Heart left ventricle (tissue), 16 donors: ENCODE results near the gene RPL13. TPM values are rescaled to one million over a fixed set of nuclear protein-coding genes. Genes with fewer than 3 reads are reported as not detected.
A peak's percentile ranks its signal among the peaks of the same experiment; 100 is the strongest.

ENCODE experiments used
- ATAC-seq, 4 donors: fragments of 200-7000 bp; cut with Tn5 transposase; one replicate each; pipeline ENCODE4 v1.9.1; 2020 to 2022; ENCODE audit warnings: moderate library complexity in 4 of 4, mild to moderate bottlenecking in 3 of 4, moderate number of reproducible peaks in 1 of 4
- DNase-seq, 5 donors: peaks; one replicate each; pipeline ENCODE4 v3.0.0-alpha.2; 2020
- H3K27ac ChIP-seq, 12 donors: fragments of 200-600 bp; sonication (generic) in 4 of 12; one replicate each; pipeline versions ENCODE4 v1.5.0 to v1.8.0; 2016 to 2022; ENCODE audit warnings: mild to moderate bottlenecking in 2 of 12
- H3K27me3 ChIP-seq, 9 donors: fragments of 200-600 bp; sonication (generic) in 2 of 9; one replicate each; pipeline versions ENCODE4 v1.5.1 to v1.8.0; 2016 to 2022; ENCODE audit warnings: mild to moderate bottlenecking in 3 of 9
- H3K36me3 ChIP-seq, 9 donors: fragments of 200-600 bp; sonication (generic) in 2 of 9; one replicate each; pipeline versions ENCODE4 v1.5.0 to v1.8.0; 2018 to 2022; ENCODE audit warnings: mild to moderate bottlenecking in 2 of 9
- H3K4me1 ChIP-seq, 12 donors: fragments of 200-600 bp; sonication (generic) in 4 of 12; one replicate each; pipeline versions ENCODE4 v1.5.0 to v1.8.0; 2016 to 2022; ENCODE audit warnings: mild to moderate bottlenecking in 3 of 12
- H3K4me3 ChIP-seq, 12 donors: fragments of 200-600 bp; sonication (generic) in 4 of 12; one replicate each; pipeline versions ENCODE4 v1.5.0 to v1.8.0; 2017 to 2022; ENCODE audit warnings: mild to moderate bottlenecking in 9 of 12, moderate library complexity in 4 of 12
- H3K9me3 ChIP-seq, 12 donors: fragments of 200-600 bp; sonication (generic) in 4 of 12; one replicate each; pipeline versions ENCODE4 v1.5.0 to v1.8.0; 2016 to 2022; ENCODE audit warnings: mild to moderate bottlenecking in 1 of 12
- POLR2A ChIP-seq, 2 donors: fragments of 450-650 bp; IDR thresholded peaks; one replicate each; pipeline ENCODE4 v1.6.1; 2017; ENCODE audit warnings: antibody characterized with exemption in 2 of 2, mild to moderate bottlenecking in 2 of 2, moderate library complexity in 2 of 2
- WGBS, 4 donors: extraction: QIAGEN DNeasy Blood & Tissue Kit in 2 of 4; methylation state at CpG; one replicate each; pipeline versions ENCODE4 v1.1.5 to v1.1.7; 2013 to 2018; 5-methylcytosine and 5-hydroxymethylcytosine counted together
- intact Hi-C, 10 donors: fragments of 100-400 bp; cut with DNase I; formaldehyde crosslinking; loops; one replicate each; pipeline versions ENCODE4 v1.11.1 to v1.14.2; 2022
- polyA plus RNA-seq, 2 donors: library from polyadenylated mRNA; stranded (reverse); fragments of 200-250 nt; gene quantifications; one replicate each; pipeline ENCODE4 v1.2.3, GENCODE V29; 2013
- total RNA-seq, 9 donors: library from RNA; depleted of rRNA in 2 of 9; stranded (reverse); fragments of >200 nt in 2 of 9; fragmentation: NEBNext Ultra II Directional in 3 of 9; extraction: Animal tissue kit (Norgen Biotek cat#: 25700) in 3 of 9; gene quantifications; one replicate each; pipeline versions ENCODE4 v1.1.0 to v1.2.4, GENCODE V29; 2016 to 2023
- TF ChIP-seq, protein P1 (sequence below), 12 donors: fragments of 200-600 bp; sonication (generic) in 4 of 12; IDR thresholded peaks; one replicate each; pipeline versions ENCODE4 v1.5.0 to v1.8.0; 2018 to 2022; ENCODE audit warnings: antibody characterized with exemption in 12 of 12, mild to moderate bottlenecking in 5 of 12
- donor health status: ischemic (EF 13 %, LVEDD 7.1; RV severe dilation, severe dysfunction).
- donor health status: healthy with polysubstance abuse.
- donor health status: DM: no; HTN: yes; CAD: no.
- donor health status: DM: no; HTN: no; CAD: no.
- donor health status: ischemic (EF 25% LVEDD 6.9; RV normal size, moderate dysfunction).
- donor health status: ischemic (EF 25% LVEDD 5.7; RV mildly dilated, moderate dysfunction).
- donor health status: healthy.
- donor health status: DM: yes; HTN: yes; CAD: no.
- donor health status: ischemic (EF 35%, LVEDD 5.7; RV mildly dilated, moderate dysfunction).
- donor health status: nonischemic (EF 11% LVEDD 7.7; RV severe dilation, severe dysfunction).
- donor health status: DM: yes; HTN: yes; CAD: no.
- donor health status: PGD.
- donor health status: ischemic (EF 29% LVEDD 5.4; RV normal size, mild dysfunction).
- donor health status: nonischemic (EF 23%, LVEDD 6.1; RV moderate dilation, normal function).

RPL13 gene
- total and polyA plus RNA-seq, 11 donors = 701 to 5,500 (median 1,282) TPM

DNA sequence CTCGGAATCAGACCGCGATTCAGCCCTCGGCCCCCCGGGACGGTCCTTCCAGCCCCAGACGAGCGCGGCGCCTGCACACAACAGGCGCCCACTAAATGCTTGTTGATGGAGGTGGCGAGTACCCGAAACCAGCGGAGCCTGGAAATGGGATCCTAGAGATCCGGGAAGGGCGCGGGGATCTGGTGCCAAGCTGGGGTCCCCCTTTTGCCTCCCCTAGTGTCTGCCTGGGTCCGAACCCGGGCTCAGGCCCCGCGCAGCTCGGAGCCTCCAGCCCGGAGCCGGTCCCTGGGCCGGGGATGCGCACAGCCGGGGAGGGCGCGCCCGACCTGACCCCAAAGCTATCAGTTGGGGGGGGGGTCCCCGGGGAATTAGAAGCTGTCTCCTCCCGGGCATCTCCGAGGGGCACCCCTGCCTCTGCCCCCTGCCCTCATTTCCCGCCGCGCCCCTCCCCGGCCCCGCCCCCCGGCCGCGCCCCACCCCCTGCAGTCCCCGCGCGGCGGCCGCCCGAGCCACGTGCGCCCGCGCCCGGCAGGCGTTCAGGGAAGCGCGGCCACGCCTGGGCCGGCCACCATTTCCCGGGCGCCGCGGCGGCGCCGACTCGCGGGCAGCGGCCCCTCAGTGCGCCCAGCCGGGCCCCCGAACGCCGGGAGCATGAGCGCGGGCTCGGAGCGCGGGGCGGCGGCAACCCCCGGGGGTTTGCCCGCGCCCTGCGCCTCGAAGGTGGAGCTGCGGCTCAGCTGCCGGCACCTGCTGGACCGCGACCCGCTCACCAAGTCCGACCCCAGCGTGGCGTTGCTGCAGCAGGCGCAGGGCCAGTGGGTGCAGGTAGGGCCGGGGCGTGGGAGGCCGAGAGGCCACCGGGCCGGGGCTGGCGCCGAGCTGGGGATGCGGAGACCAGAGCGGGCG, 15.0 kb downstream of the RPL13 start, which contains the start of gene CPNE7:
TSS of gene CPNE7 (plus strand) at position 512 of the 906 bp plus-strand sequence. CDS start at position 652, 140 bp downstream.
- TF ChIP-seq, protein P1, sequence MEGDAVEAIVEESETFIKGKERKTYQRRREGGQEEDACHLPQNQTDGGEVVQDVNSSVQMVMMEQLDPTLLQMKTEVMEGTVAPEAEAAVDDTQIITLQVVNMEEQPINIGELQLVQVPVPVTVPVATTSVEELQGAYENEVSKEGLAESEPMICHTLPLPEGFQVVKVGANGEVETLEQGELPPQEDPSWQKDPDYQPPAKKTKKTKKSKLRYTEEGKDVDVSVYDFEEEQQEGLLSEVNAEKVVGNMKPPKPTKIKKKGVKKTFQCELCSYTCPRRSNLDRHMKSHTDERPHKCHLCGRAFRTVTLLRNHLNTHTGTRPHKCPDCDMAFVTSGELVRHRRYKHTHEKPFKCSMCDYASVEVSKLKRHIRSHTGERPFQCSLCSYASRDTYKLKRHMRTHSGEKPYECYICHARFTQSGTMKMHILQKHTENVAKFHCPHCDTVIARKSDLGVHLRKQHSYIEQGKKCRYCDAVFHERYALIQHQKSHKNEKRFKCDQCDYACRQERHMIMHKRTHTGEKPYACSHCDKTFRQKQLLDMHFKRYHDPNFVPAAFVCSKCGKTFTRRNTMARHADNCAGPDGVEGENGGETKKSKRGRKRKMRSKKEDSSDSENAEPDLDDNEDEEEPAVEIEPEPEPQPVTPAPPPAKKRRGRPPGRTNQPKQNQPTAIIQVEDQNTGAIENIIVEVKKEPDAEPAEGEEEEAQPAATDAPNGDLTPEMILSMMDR (IDR thresholded peaks at IDR 0.05) = no peak
- no peak for TF ChIP-seq POLR2A (IDR thresholded peaks at IDR 0.05)
- Histone ChIP-seq H3K4me1 (peaks cover 4 to 27% (median 14%) of the 10 kb centered on the region in 12 donors), H3K27me3 (peaks cover 23 to 62% (median 33%) of the 10 kb centered on the region in 9 donors), H3K4me3 (peak within 1 kb of the TSS; percentile 13 to 48 (median 34)), H3K27ac (no peak within 1 kb of the TSS), H3K36me3 (no peaks in the 10 kb centered on the region), H3K9me3 (no peaks in the 10 kb centered on the region)
- 1 to 5% (median 2%) methylated on average over 14 to 103 of the region's 103 CpGs for WGBS, 4 donors
- intact Hi-C loops = loop anchor here in 3 of 10 donors (2.0 to 10.0 kb wide), 2 partner anchors 65 to 69 kb away; no protein-coding TSS in a partner anchor
- no peak for DNase-seq
- ATAC-seq = peak in 1 of 4 donors; percentile 20

DNA sequence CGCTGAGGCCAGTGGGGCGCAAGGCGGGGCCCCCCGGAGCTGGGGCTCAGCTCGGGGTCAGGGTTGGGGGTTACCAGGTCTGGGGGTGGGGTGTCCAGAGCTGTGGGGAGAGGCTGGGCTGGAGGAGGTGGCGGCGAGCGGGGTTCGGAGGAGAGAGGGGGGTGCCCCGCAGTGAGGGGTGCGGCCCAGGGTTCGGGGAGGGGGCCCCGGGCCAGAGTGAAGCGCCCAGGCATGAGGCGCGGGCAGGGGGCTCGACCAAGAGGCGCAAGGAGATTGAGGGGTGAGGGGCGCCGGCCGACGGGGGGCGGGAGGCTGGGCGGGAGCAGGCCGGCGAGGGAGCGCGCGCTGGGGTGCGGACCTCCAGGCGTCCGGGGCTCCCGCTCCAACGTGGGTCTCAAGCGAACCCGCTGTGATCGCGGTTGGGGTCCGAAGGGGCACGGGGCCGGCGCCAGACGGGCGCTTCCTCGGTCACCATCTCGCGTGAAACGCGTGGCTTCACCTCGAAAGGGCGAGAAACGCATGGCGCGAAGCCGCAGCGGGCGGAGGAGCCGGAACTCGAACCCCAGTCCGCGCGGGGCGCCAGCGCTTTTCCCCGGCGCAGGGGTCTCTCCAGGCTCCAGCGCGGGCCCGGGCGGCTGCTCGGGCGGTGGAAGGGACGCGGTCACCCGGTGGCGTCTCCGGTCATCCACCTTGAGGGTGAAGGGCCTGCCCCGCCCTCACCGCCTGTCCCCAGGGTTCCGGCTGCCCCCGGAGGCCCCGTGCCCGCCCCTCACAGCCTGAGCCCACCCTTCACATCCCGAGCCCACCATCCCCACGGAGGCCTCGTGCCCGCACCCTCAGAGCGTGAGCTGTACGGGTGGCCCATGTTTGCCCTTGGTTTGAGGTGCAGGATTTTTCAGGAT, 15.9 kb downstream of the RPL13 start:
- no peaks in the 10 kb centered on the region for H3K36me3 ChIP-seq
- peaks cover 4 to 27% (median 14%) of the 10 kb centered on the region in 12 donors for H3K4me1 ChIP-seq
- H3K4me3 ChIP-seq = peak overlapping the region in 4 of 12 donors; percentile 19 to 45 (median 32)
- H3K9me3 ChIP-seq = no peaks in the 10 kb centered on the region
- intact Hi-C loops = loop anchor here in 1 of 10 donors (10.0 kb wide), 1 partner anchor 68 kb away; no protein-coding TSS in a partner anchor
- 12 to 19% (median 15%) methylated on average over 45 to 89 of the region's 89 CpGs for WGBS, 4 donors
- ATAC-seq = no peak
- no peak for DNase-seq
- no peak for TF ChIP-seq POLR2A (IDR thresholded peaks at IDR 0.05)
- TF ChIP-seq, protein P1 (IDR thresholded peaks at IDR 0.05) = no peak
- H3K27me3 ChIP-seq = peaks cover 23 to 59% (median 33%) of the 10 kb centered on the region in 9 donors
- no peak overlapping the region for H3K27ac ChIP-seq

DNA sequence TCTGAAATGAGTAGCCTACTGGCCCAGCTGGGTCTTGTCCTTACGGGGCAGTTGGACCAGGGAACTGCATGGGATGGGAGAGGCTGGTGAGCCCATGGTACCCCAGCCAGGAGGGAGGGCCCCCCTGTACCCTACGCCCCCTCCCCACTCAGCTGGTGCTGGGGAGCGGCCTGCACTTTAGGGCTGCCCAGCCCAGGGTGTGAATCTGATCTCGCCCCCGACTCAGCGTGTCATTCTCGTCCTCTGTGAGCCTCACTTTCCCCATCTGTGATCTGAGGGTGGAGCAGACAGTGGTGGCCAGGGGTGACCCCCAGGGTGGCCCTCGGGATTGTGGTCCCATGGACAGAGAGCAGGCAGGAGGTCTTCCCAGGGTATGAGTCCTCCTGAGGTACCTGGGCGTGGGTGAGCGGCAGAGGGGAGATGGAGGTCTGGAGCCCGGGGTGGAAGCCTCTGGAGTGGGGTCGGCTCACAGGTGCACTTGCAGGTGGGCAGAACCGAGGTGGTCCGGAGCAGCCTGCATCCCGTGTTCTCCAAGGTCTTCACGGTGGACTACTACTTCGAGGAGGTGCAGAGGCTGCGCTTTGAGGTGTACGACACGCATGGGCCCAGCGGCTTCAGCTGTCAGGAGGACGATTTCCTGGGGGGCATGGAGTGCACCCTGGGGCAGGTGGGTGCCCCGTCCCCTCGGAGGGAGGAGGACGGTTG, 16.7 kb downstream of the RPL13 start:
- Histone ChIP-seq H3K4me1 (peaks cover 4 to 27% (median 14%) of the 10 kb centered on the region in 12 donors), H3K9me3 (no peaks in the 10 kb centered on the region), H3K36me3 (no peaks in the 10 kb centered on the region), H3K27me3 (peaks cover 23 to 53% (median 29%) of the 10 kb centered on the region in 9 donors), H3K4me3 (no peak overlapping the region), H3K27ac (no peak overlapping the region)
- ATAC-seq (peak in 1 of 4 donors; percentile 23), DNase-seq (no peak)
- TF ChIP-seq, protein P1 (IDR thresholded peaks at IDR 0.05) = no peak
- TF ChIP-seq POLR2A (IDR thresholded peaks at IDR 0.05) = no peak
- intact Hi-C loops = loop anchor here in 1 of 10 donors (10.0 kb wide), 1 partner anchor 68 kb away; no protein-coding TSS in a partner anchor
- WGBS, 4 donors = 85 to 93% (median 90%) methylated on average over 24 to 25 of the region's 25 CpGs
